ENCODE measurements around the gene DST.
"Not testable (repeated sequence)": the region's sequence is repeated elsewhere in the genome, so short reads cannot be mapped to it uniquely, and the experiment has no call there.

Gene DST

GRCh38 chr6:56571605-56572004, 71.1 kb downstream of the DST start:
- DNase-seq (ENCODE audit: low read depth): no peak

- DNase-seq (ENCODE audit: low read depth): no peak
Measured at GRCh38 chr6:56570413-56571359, 72.0 kb downstream of the DST start.

- DNase-seq (ENCODE audit: low read depth): no peak
Measured at GRCh38 chr6:56567501-56567900, 75.2 kb downstream of the DST start.

- not testable (repeated sequence) for DNase-seq (ENCODE audit: low read depth)
Measured at GRCh38 chr6:56562730-56563129, 80.0 kb downstream of the DST start.

GRCh38 chr6:56556751-56557540, 85.7 kb downstream of the DST start:
- no peak for DNase-seq (ENCODE audit: low read depth)

GRCh38 chr6:56555438-56555872, 87.2 kb downstream of the DST start:
- no peak for DNase-seq (ENCODE audit: low read depth)

GRCh38 chr6:56552187-56553130, 90.2 kb downstream of the DST start:
- DNase-seq (ENCODE audit: low read depth): no peak

- no peak for DNase-seq (ENCODE audit: low read depth)
Measured at GRCh38 chr6:56551409-56552120, 91.1 kb downstream of the DST start.

GRCh38 chr6:56550301-56550700, 92.4 kb downstream of the DST start:
- no peak for DNase-seq (ENCODE audit: low read depth)

- no peak for DNase-seq (ENCODE audit: low read depth)
Measured at GRCh38 chr6:56549014-56549413, 93.7 kb downstream of the DST start.

- DNase-seq (ENCODE audit: low read depth): no peak
Measured at GRCh38 chr6:56547687-56548086, 95.0 kb downstream of the DST start.

GRCh38 chr6:56542364-56543331, 100.0 kb downstream of the DST start:
- peak; percentile 68 for DNase-seq (ENCODE audit: low read depth)

- DNase-seq (ENCODE audit: low read depth): no peak
Measured at GRCh38 chr6:56541741-56542360, 100.8 kb downstream of the DST start.

GRCh38 chr6:56541030-56541600, 101.6 kb downstream of the DST start:
- no peak for DNase-seq (ENCODE audit: low read depth)

- DNase-seq (ENCODE audit: low read depth): no peak
Measured at GRCh38 chr6:56540232-56541029, 102.3 kb downstream of the DST start.

GRCh38 chr6:56539527-56540105, 103.1 kb downstream of the DST start:
- no peak for DNase-seq (ENCODE audit: low read depth)

- DNase-seq (ENCODE audit: low read depth): no peak
Measured at GRCh38 chr6:56538851-56539250, 103.8 kb downstream of the DST start.

- DNase-seq (ENCODE audit: low read depth): no peak
Measured at GRCh38 chr6:56537223-56537770, 105.4 kb downstream of the DST start.
